Lower leg skin (tissue), 3 donors: ENCODE data around the gene AKR7A3.

ENCODE experiments used
- CTCF ChIP-seq, 3 donors: fragments of 450-650 bp; IDR thresholded peaks; one replicate each; pipeline ENCODE4 v1.5.1; 2016; ENCODE audit warnings: antibody characterized with exemption in 3 of 3, mild to moderate bottlenecking in 3 of 3, moderate library complexity in 2 of 3
- POLR2A ChIP-seq, 2 donors: fragments of 450-650 bp; IDR thresholded peaks; one replicate each; pipeline ENCODE4 v1.6.1; 2016 to 2017; ENCODE audit warnings: antibody characterized with exemption in 2 of 2, mild to moderate bottlenecking in 1 of 2, moderate library complexity in 1 of 2

- TF ChIP-seq POLR2A (IDR thresholded peaks at IDR 0.05): no peak
- TF ChIP-seq CTCF (IDR thresholded peaks at IDR 0.05): no peak
Measured at GRCh38 chr1:19329611-19330010, 41.0 kb upstream of the AKR7A3 start.
